Caco-2 (cell line): ENCODE measurements around the gene FANCM. TPM values are rescaled to one million over a fixed set of nuclear protein-coding genes. Genes with fewer than 3 reads are reported as not detected.

Experiments
- Bru-seq: library from RNA; stranded (reverse); fragments of 400-500 nt; gene quantifications from one replicate; lab custom pipeline; 2021; lab: Mats Ljungman, UMichigan
- BruChase-seq, 2 experiments: library from RNA; stranded (reverse); fragments of 400-500 nt; gene quantifications; one replicate each; lab custom pipeline; 2021; lab: Mats Ljungman, UMichigan
- BruUV-seq: library from RNA; stranded (reverse); fragments of 400-500 nt; replicated peaks from 2 replicates; lab custom pipeline; 2021; lab: Mats Ljungman, UMichigan
- CTCF ChIA-PET: fragments of 300-600 bp; sonication (Branson Sonifier 250); formaldehyde crosslinking; loops from one replicate; lab custom pipeline; 2022; ENCODE audit warnings: antibody characterized with exemption; lab: Charles Lee
- POLR2A ChIA-PET: fragments of 300-600 bp; sonication (Branson Sonifier 250); formaldehyde crosslinking; loops from one replicate; lab custom pipeline; 2022; ENCODE audit warnings: antibody characterized with exemption; lab: Charles Lee
- DNase-seq, 2 experiments: peaks; one replicate each; pipeline versions ENCODE4 v3.0.0 to v3.0.0-alpha.2; 2020 to 2022
- H3K27me3 ChIP-seq: replicated peaks from 2 replicates; pipeline ENCODE4 v1.6.0; 2011; ENCODE audit warnings: low read length; ENCODE audit not compliant: control insufficient read depth, insufficient read depth
- H3K36me3 ChIP-seq: 2 replicates; pipeline ENCODE4 v1.5.1; 2011; ENCODE audit warnings: low read length; ENCODE audit not compliant: control insufficient read depth, insufficient read depth
- H3K4me1 ChIP-seq: fragments of 250-450 bp; sonication (Bioruptor Pico); 2 replicates; pipeline ENCODE4 v1.5.1; 2020; ENCODE audit warnings: mild to moderate bottlenecking
- H3K4me3 ChIP-seq: 2 replicates; pipeline ENCODE4 v1.5.1; 2011; ENCODE audit warnings: low read depth, mild to moderate bottlenecking, control low read depth, low read length
- H3K9me3 ChIP-seq: fragments of 250-450 bp; sonication (Bioruptor Pico); 2 replicates; pipeline ENCODE4 v1.5.1; 2020; ENCODE audit warnings: mild to moderate bottlenecking, moderate library complexity
- H3K27ac Mint-ChIP-seq: one replicate; pipeline ENCODE4 v1.8.0; 2022; ENCODE audit warnings: mixed read lengths; ENCODE audit not compliant: unreplicated experiment
- H3K27me3 Mint-ChIP-seq: one replicate; pipeline ENCODE4 v1.8.0; 2022; ENCODE audit warnings: mixed read lengths; ENCODE audit not compliant: insufficient read depth, unreplicated experiment
- H3K36me3 Mint-ChIP-seq: one replicate; pipeline ENCODE4 v1.8.0; 2022; ENCODE audit warnings: mild to moderate bottlenecking, mixed read lengths; ENCODE audit not compliant: insufficient read depth, unreplicated experiment
- H3K4me1 Mint-ChIP-seq: one replicate; pipeline ENCODE4 v1.8.0; 2022; ENCODE audit warnings: low read depth, mixed read lengths; ENCODE audit not compliant: unreplicated experiment
- H3K4me3 Mint-ChIP-seq: one replicate; pipeline ENCODE4 v1.8.0; 2022; ENCODE audit warnings: mild to moderate bottlenecking, moderate library complexity, mixed read lengths; ENCODE audit not compliant: unreplicated experiment
- H3K9me3 Mint-ChIP-seq: one replicate; pipeline ENCODE4 v1.8.0; 2022; ENCODE audit warnings: mixed read lengths; ENCODE audit not compliant: unreplicated experiment
- CTCF ChIP-seq, 2 experiments: fragments of 200-600 bp in 1 of 2; IDR thresholded peaks; 1 replicate in 1 of 2; 2 replicates in 1 of 2; pipeline versions ENCODE4 v1.5.1 to v1.8.0; 2011 to 2022; ENCODE audit warnings: antibody characterized with exemption in 1 of 2, control low read depth in 1 of 2, inconsistent platforms in 1 of 2, low read depth in 1 of 2, low read length in 1 of 2, mild to moderate bottlenecking in 1 of 2, moderate library complexity in 1 of 2; ENCODE audit not compliant: insufficient read depth in 1 of 2, severe bottlenecking in 1 of 2, unreplicated experiment in 1 of 2
- intact Hi-C: fragments of 100-400 bp; cut with micrococcal nuclease; formaldehyde crosslinking; loops from one replicate; pipeline ENCODE4 v1.10.0; 2022; ENCODE audit not compliant: unreplicated experiment
- long read RNA-seq: library from polyadenylated mRNA; stranded (forward); transcript quantifications from one replicate; pipeline ENCODE4 v2.0.0, GENCODE V29; 2022
- total RNA-seq: library from RNA; stranded (reverse); gene quantifications from 2 replicates; pipeline ENCODE4 v1.2.3, GENCODE V29; 2022

The FANCM gene, protein sequence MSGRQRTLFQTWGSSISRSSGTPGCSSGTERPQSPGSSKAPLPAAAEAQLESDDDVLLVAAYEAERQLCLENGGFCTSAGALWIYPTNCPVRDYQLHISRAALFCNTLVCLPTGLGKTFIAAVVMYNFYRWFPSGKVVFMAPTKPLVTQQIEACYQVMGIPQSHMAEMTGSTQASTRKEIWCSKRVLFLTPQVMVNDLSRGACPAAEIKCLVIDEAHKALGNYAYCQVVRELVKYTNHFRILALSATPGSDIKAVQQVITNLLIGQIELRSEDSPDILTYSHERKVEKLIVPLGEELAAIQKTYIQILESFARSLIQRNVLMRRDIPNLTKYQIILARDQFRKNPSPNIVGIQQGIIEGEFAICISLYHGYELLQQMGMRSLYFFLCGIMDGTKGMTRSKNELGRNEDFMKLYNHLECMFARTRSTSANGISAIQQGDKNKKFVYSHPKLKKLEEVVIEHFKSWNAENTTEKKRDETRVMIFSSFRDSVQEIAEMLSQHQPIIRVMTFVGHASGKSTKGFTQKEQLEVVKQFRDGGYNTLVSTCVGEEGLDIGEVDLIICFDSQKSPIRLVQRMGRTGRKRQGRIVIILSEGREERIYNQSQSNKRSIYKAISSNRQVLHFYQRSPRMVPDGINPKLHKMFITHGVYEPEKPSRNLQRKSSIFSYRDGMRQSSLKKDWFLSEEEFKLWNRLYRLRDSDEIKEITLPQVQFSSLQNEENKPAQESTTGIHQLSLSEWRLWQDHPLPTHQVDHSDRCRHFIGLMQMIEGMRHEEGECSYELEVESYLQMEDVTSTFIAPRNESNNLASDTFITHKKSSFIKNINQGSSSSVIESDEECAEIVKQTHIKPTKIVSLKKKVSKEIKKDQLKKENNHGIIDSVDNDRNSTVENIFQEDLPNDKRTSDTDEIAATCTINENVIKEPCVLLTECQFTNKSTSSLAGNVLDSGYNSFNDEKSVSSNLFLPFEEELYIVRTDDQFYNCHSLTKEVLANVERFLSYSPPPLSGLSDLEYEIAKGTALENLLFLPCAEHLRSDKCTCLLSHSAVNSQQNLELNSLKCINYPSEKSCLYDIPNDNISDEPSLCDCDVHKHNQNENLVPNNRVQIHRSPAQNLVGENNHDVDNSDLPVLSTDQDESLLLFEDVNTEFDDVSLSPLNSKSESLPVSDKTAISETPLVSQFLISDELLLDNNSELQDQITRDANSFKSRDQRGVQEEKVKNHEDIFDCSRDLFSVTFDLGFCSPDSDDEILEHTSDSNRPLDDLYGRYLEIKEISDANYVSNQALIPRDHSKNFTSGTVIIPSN (N-terminal part only)
- 13.1 and 16.1 TPM in 2 replicates for total RNA-seq
- percentile 64 among the genes with signal in this experiment for Bru-seq, nascent RNA
- percentile 74 among the genes with signal in this experiment for BruChase-seq, experiment 1, labeled RNA remaining after a 2-hour chase
- BruChase-seq, experiment 2, labeled RNA remaining after a 6-hour chase, result percentile 68 among the genes with signal in this experiment
- long read RNA-seq, full-length matches to known transcripts, result 18 of 30 reads
- long read RNA-seq, partial matches to known transcripts, result 7 of 30 reads
- long read RNA-seq, other reads (novel, unspliced or antisense), result 5 of 30 reads

DNA sequence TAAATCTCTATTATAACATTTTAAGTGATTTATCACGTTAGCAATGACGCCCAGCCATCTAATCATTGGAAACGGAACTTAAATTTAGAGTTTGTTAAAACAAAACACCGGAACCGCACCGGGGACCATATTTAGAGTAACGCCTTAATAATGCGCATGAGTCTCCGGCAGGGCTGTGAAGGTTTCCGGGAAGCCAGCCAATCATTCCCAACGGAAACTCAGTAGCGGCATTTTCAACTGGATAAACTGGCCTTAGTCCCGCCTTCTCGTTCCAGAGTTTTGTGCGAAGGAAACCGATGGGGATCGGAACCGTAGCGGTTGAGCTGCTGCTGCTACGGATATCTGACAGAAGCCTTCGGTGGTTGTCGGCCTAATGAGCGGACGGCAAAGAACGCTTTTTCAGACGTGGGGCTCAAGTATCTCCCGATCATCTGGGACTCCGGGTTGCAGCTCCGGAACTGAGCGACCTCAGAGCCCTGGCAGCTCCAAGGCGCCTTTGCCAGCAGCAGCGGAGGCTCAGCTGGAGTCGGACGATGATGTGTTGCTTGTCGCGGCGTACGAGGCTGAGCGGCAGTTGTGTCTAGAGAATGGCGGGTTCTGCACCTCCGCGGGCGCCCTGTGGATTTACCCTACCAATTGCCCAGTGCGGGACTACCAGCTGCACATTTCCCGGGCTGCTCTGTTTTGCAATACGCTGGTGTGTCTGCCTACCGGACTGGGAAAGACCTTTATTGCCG is at the start of gene FANCM:
Gene FANCM, plus strand, starts transcription at position 272 of the 737 bp plus-strand sequence. Its CDS starts 102 bp downstream, at position 374.
- Mint-ChIP-seq H3K4me1 (peaks cover 14% of the 10 kb centered on the region), H3K27ac (peak within 1 kb of the TSS; percentile 95), H3K36me3 (peaks cover 10% of the 10 kb centered on the region), H3K4me3 (peak within 1 kb of the TSS; percentile 97), H3K27me3 (no peaks in the 10 kb centered on the region), H3K9me3 (no peaks in the 10 kb centered on the region)
- ChIA-PET POLR2A (interaction anchor here (0.7 kb wide), 1 partner anchor 117 kb away, joined by 3 read pairs; the partner anchor contains the start of gene MIS18BP1), CTCF (interaction anchor here (1.2 to 1.5 kb wide), 2 partner anchors 117 to 222 kb away, joined by 3 to 8 read pairs; partner anchors contain the start of gene MIS18BP1)
- H3K4me3 ChIP-seq, result peak within 1 kb of the TSS; percentile 64
- no peak for TF ChIP-seq CTCF (IDR thresholded peaks at IDR 0.05; ENCODE audit: insufficient read depth in 1 of 2, low read depth in 1 of 2, low read length in 1 of 2, severe bottlenecking in 1 of 2, unreplicated experiment in 1 of 2)
- H3K9me3 ChIP-seq, result no peaks in the 10 kb centered on the region
- H3K36me3 ChIP-seq, result no peaks in the 10 kb centered on the region
- TSS peak; percentile 42 for BruUV-seq
- H3K4me1 ChIP-seq, result peaks cover 8% of the 10 kb centered on the region; the same call in 1 of the 2 replicates
- intact Hi-C loops, result loop anchor here (1.0 to 2.0 kb wide), 4 partner anchors 51 to 174 kb away; partner anchors contain the start of genes PRPF39 and TOGARAM1
- DNase-seq, result peak; percentile 92 to 95
- no peaks in the 10 kb centered on the region for H3K27me3 ChIP-seq

DNA sequence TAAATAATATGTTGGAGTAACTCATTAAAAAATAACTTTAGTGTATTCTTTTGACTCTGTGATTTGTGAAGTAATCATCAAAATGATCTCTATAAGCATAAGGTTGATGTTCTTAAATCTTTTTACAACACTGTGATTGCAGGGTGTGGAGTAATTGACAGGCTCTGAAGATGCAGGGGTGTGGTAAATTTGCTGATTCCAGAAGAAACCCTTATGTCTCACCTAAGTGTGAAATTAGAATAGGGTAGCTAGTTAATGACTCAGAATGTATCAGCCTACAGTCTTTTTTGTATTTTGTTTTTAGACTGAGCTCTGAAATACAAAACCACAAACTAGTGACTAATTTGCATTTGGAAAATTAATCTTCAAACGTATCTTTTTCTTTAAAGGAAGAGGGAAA is 45.9 kb upstream of the FANCM start:
- intact Hi-C loops, result no loop called here
- Mint-ChIP-seq H3K4me1 (peaks cover 11% of the 10 kb centered on the region), H3K4me3 (no peak overlapping the region), H3K36me3 (no peaks in the 10 kb centered on the region), H3K27me3 (no peaks in the 10 kb centered on the region), H3K27ac (no peak overlapping the region), H3K9me3 (no peaks in the 10 kb centered on the region)
- no TSS peak for BruUV-seq
- DNase-seq, result no peak
- no peak for TF ChIP-seq CTCF (IDR thresholded peaks at IDR 0.05; ENCODE audit: insufficient read depth in 1 of 2, low read depth in 1 of 2, low read length in 1 of 2, severe bottlenecking in 1 of 2, unreplicated experiment in 1 of 2)
- no peaks in the 10 kb centered on the region for H3K9me3 ChIP-seq
- POLR2A ChIA-PET, result no interaction called here
- CTCF ChIA-PET, result no interaction called here
- H3K27me3 ChIP-seq, result no peaks in the 10 kb centered on the region
- no peaks in the 10 kb centered on the region for H3K36me3 ChIP-seq
- no peaks in the 10 kb centered on the region for H3K4me1 ChIP-seq
- H3K4me3 ChIP-seq, result no peak overlapping the region
